Astrocyte (in vitro differentiated cells and primary cell): ENCODE measurements around the gene CCDC181. TPM values are rescaled to one million over a fixed set of nuclear protein-coding genes. Genes with fewer than 3 reads are reported as not detected.

Experiments
- DNase-seq: peaks from one replicate; pipeline ENCODE4 v3.0.0-alpha.2; 2010; ENCODE audit warnings: low read depth
- FAIRE-seq: peaks from 2 replicates; lab custom pipeline; 2011; peaks lifted over from hg19 to GRCh38; lab: Jason Lieb, UNC
- H2AFZ ChIP-seq: 2 replicates; pipeline ENCODE4 v1.6.0; 2012; ENCODE audit warnings: low read depth, low read length, inconsistent platforms
- H3K27ac ChIP-seq: 2 replicates; pipeline ENCODE4 v1.5.1; 2011; ENCODE audit warnings: low read depth, low read length, inconsistent platforms
- H3K27me3 ChIP-seq: 2 replicates; pipeline ENCODE4 v1.6.0; 2011; ENCODE audit warnings: low read length, inconsistent platforms; ENCODE audit not compliant: insufficient read depth
- H3K36me3 ChIP-seq: 2 replicates; pipeline ENCODE4 v1.5.1; 2011; ENCODE audit warnings: low read length, inconsistent platforms; ENCODE audit not compliant: insufficient read depth
- H3K4me1 ChIP-seq: 2 replicates; pipeline ENCODE4 v1.5.1; 2011; ENCODE audit warnings: low read length, inconsistent platforms; ENCODE audit not compliant: insufficient read depth
- H3K4me2 ChIP-seq: 2 replicates; pipeline ENCODE4 v1.6.0; 2012; ENCODE audit warnings: low read length, inconsistent platforms
- H3K4me3 ChIP-seq: 2 replicates; pipeline ENCODE4 v1.5.1; 2011; ENCODE audit warnings: low read depth, mild to moderate bottlenecking, low read length, inconsistent platforms; ENCODE audit not compliant: insufficient read depth
- H3K79me2 ChIP-seq: 2 replicates; pipeline ENCODE4 v1.6.0; 2012; ENCODE audit warnings: mild to moderate bottlenecking, low read length, inconsistent platforms; ENCODE audit not compliant: insufficient read depth
- H3K9ac ChIP-seq: 2 replicates; pipeline ENCODE4 v1.6.0; 2012; ENCODE audit warnings: mild to moderate bottlenecking, low read length, inconsistent platforms
- H3K9me3 ChIP-seq: 2 replicates; pipeline ENCODE4 v1.5.1; 2012; ENCODE audit warnings: low read depth, mild to moderate bottlenecking, low read length, inconsistent platforms; ENCODE audit not compliant: insufficient read depth
- H4K20me1 ChIP-seq: 2 replicates; pipeline ENCODE4 v1.6.0; 2012; ENCODE audit warnings: low read length, inconsistent platforms; ENCODE audit not compliant: insufficient read depth
- H3K27ac Mint-ChIP-seq: one replicate; pipeline ENCODE4 v1.8.0; 2021; ENCODE audit warnings: mild to moderate bottlenecking, mixed read lengths; ENCODE audit not compliant: unreplicated experiment
- H3K27me3 Mint-ChIP-seq: one replicate; pipeline ENCODE4 v1.8.0; 2021; ENCODE audit warnings: low read depth, mixed read lengths; ENCODE audit not compliant: unreplicated experiment
- H3K36me3 Mint-ChIP-seq: one replicate; pipeline ENCODE4 v1.8.0; 2021; ENCODE audit warnings: low read depth, mixed read lengths; ENCODE audit not compliant: unreplicated experiment
- H3K4me1 Mint-ChIP-seq: one replicate; pipeline ENCODE4 v1.8.0; 2021; ENCODE audit warnings: low read depth, mixed read lengths; ENCODE audit not compliant: unreplicated experiment
- H3K4me3 Mint-ChIP-seq: one replicate; pipeline ENCODE4 v1.8.0; 2021; ENCODE audit warnings: mild to moderate bottlenecking, moderate library complexity, mixed read lengths; ENCODE audit not compliant: unreplicated experiment
- H3K9me3 Mint-ChIP-seq: one replicate; pipeline ENCODE4 v1.8.0; 2021; ENCODE audit warnings: mild to moderate bottlenecking, mixed read lengths; ENCODE audit not compliant: unreplicated experiment
- CTCF ChIP-seq: IDR thresholded peaks from 2 replicates; pipeline ENCODE4 v1.5.1; 2011; ENCODE audit warnings: low read depth, mild to moderate bottlenecking, inconsistent platforms, low read length, moderate library complexity; ENCODE audit not compliant: insufficient read depth
- EZH2 ChIP-seq: IDR thresholded peaks from 2 replicates; pipeline ENCODE4 v1.6.1; 2012; ENCODE audit warnings: mild to moderate bottlenecking, low read length, inconsistent platforms; ENCODE audit not compliant: insufficient read depth
- total RNA-seq: library from RNA; stranded (reverse); gene quantifications from 2 replicates; pipeline ENCODE4 v1.2.1, GENCODE V29; 2021

CCDC181 gene
- total RNA-seq, 1 donor from 2014 or later = 1.5 TPM

GRCh38 chr1:169392406-169392805 is 34.9 kb downstream of the CCDC181 start:
- H3K4me1 ChIP-seq = no peaks in the 10 kb centered on the region
- H4K20me1 ChIP-seq = no peaks in the 10 kb centered on the region
- Mint-ChIP-seq H3K27ac (no peak overlapping the region), H3K27me3 (no peaks in the 10 kb centered on the region), H3K4me3 (no peak overlapping the region), H3K36me3 (peaks cover 30% of the 10 kb centered on the region), H3K4me1 (peaks cover 5% of the 10 kb centered on the region), H3K9me3 (no peaks in the 10 kb centered on the region)
- no peak overlapping the region for H3K27ac ChIP-seq
- H3K4me3 ChIP-seq = no peak overlapping the region
- H3K9ac ChIP-seq = no peak overlapping the region
- no peak overlapping the region for H3K4me2 ChIP-seq
- peaks cover 32% of the 10 kb centered on the region for H3K36me3 ChIP-seq
- DNase-seq = no peak
- no peak overlapping the region for H2AFZ ChIP-seq
- TF ChIP-seq EZH2 (no peak), CTCF (no peak)
- H3K9me3 ChIP-seq = no peaks in the 10 kb centered on the region
- FAIRE-seq = no peak
- H3K79me2 ChIP-seq = no peaks in the 10 kb centered on the region
- H3K27me3 ChIP-seq = no peaks in the 10 kb centered on the region

GRCh38 chr1:169390303-169390702 is 37.0 kb downstream of the CCDC181 start:
- Histone ChIP-seq H3K4me1 (no peaks in the 10 kb centered on the region), H3K36me3 (peaks cover 40% of the 10 kb centered on the region), H4K20me1 (peaks cover 3% of the 10 kb centered on the region), H3K27ac (no peak overlapping the region), H3K27me3 (no peaks in the 10 kb centered on the region), H2AFZ (no peak overlapping the region), H3K4me3 (no peak overlapping the region), H3K9me3 (no peaks in the 10 kb centered on the region), H3K4me2 (no peak overlapping the region), H3K79me2 (no peaks in the 10 kb centered on the region), H3K9ac (no peak overlapping the region)
- Mint-ChIP-seq H3K4me3 (no peak overlapping the region), H3K27ac (no peak overlapping the region), H3K9me3 (no peaks in the 10 kb centered on the region), H3K4me1 (peaks cover 5% of the 10 kb centered on the region), H3K36me3 (peaks cover 26% of the 10 kb centered on the region), H3K27me3 (no peaks in the 10 kb centered on the region)
- TF ChIP-seq EZH2 (no peak), CTCF (no peak)
- DNase-seq (no peak), FAIRE-seq (no peak)

GRCh38 chr1:169387399-169387798 is 39.9 kb downstream of the CCDC181 start:
- H3K4me3 ChIP-seq = no peak overlapping the region
- Mint-ChIP-seq H3K9me3 (no peaks in the 10 kb centered on the region), H3K4me1 (peaks cover 5% of the 10 kb centered on the region), H3K4me3 (no peak overlapping the region), H3K27ac (no peak overlapping the region), H3K27me3 (no peaks in the 10 kb centered on the region), H3K36me3 (peaks cover 20% of the 10 kb centered on the region)
- H3K36me3 ChIP-seq = peaks cover 44% of the 10 kb centered on the region
- no peak overlapping the region for H2AFZ ChIP-seq
- TF ChIP-seq EZH2 = no peak
- no peak for TF ChIP-seq CTCF
- H3K27ac ChIP-seq = no peak overlapping the region
- no peaks in the 10 kb centered on the region for H3K79me2 ChIP-seq
- FAIRE-seq (no peak), DNase-seq (no peak)
- H3K9ac ChIP-seq = no peak overlapping the region
- no peaks in the 10 kb centered on the region for H3K4me1 ChIP-seq
- no peak overlapping the region for H3K4me2 ChIP-seq
- peaks cover 3% of the 10 kb centered on the region for H4K20me1 ChIP-seq
- H3K27me3 ChIP-seq = no peaks in the 10 kb centered on the region
- no peaks in the 10 kb centered on the region for H3K9me3 ChIP-seq
